Trophoblast cell (in vitro differentiated cells and primary cell): ENCODE results near the gene CXCR5. TPM values are rescaled to one million over a fixed set of nuclear protein-coding genes. Genes with fewer than 3 reads are reported as not detected.

Source experiments
- DNase-seq, 2 donors: peaks; one replicate each; pipeline ENCODE4 v3.0.0-alpha.2; 2016
- H2AFZ ChIP-seq: 2 replicates; pipeline ENCODE4 v1.6.1; 2013; ENCODE audit warnings: low read length, moderate library complexity, mild to moderate bottlenecking; ENCODE audit not compliant: insufficient read depth, poor library complexity
- H2AK5ac ChIP-seq: 2 replicates; pipeline ENCODE4 v1.6.1; 2013; ENCODE audit warnings: mild to moderate bottlenecking, low read length
- H2BK120ac ChIP-seq: 2 replicates; pipeline ENCODE4 v1.6.1; 2013; ENCODE audit warnings: low read length, mild to moderate bottlenecking, moderate library complexity; ENCODE audit not compliant: insufficient read depth, poor library complexity
- H2BK12ac ChIP-seq: 2 replicates; pipeline ENCODE4 v1.6.1; 2013; ENCODE audit warnings: mild to moderate bottlenecking, low read length, moderate library complexity
- H2BK5ac ChIP-seq: 2 replicates; pipeline ENCODE4 v1.6.1; 2013; ENCODE audit warnings: low read length, low read depth, moderate library complexity, mild to moderate bottlenecking; ENCODE audit not compliant: poor library complexity
- H3K14ac ChIP-seq: 2 replicates; pipeline ENCODE4 v1.6.1; 2013; ENCODE audit warnings: mild to moderate bottlenecking, low read length
- H3K18ac ChIP-seq: 2 replicates; pipeline ENCODE4 v1.6.1; 2013; ENCODE audit warnings: mild to moderate bottlenecking, low read length
- H3K23ac ChIP-seq: 2 replicates; pipeline ENCODE4 v1.6.1; 2013; ENCODE audit warnings: low read length
- H3K27ac ChIP-seq: 2 replicates; pipeline ENCODE4 v1.5.1; 2013; ENCODE audit warnings: low read depth, mild to moderate bottlenecking, inconsistent platforms, low read length, moderate library complexity
- H3K27me3 ChIP-seq: 2 replicates; pipeline ENCODE4 v1.6.1; 2013; ENCODE audit warnings: inconsistent platforms, mild to moderate bottlenecking, low read length, moderate library complexity; ENCODE audit not compliant: insufficient read depth
- H3K36me3 ChIP-seq, 2 experiments: 1 replicate in 1 of 2; 2 replicates in 1 of 2; pipeline ENCODE4 v1.6.1; 2013; ENCODE audit warnings: low read length in 2 of 2, mild to moderate bottlenecking in 2 of 2, moderate library complexity in 1 of 2; ENCODE audit not compliant: insufficient read depth in 2 of 2, control insufficient read depth in 1 of 2
- H3K4ac ChIP-seq: 2 replicates; pipeline ENCODE4 v1.6.1; 2013; ENCODE audit warnings: low read depth, mild to moderate bottlenecking, low read length, moderate library complexity
- H3K4me1 ChIP-seq, 2 experiments: 1 replicate in 1 of 2; 2 replicates in 1 of 2; pipeline ENCODE4 v1.6.1; 2013; ENCODE audit warnings: low read length in 2 of 2, mild to moderate bottlenecking in 2 of 2, moderate library complexity in 1 of 2; ENCODE audit not compliant: insufficient read depth in 2 of 2, control insufficient read depth in 1 of 2
- H3K4me2 ChIP-seq: 2 replicates; pipeline ENCODE4 v1.6.1; 2013; ENCODE audit warnings: inconsistent platforms, mild to moderate bottlenecking, low read length, moderate library complexity
- H3K4me3 ChIP-seq: 2 replicates; pipeline ENCODE4 v1.5.1; 2013; ENCODE audit warnings: mild to moderate bottlenecking, low read depth, low read length, inconsistent platforms
- H3K79me1 ChIP-seq: one replicate; pipeline ENCODE4 v1.6.1; 2013; ENCODE audit warnings: low read length
- H3K79me2 ChIP-seq: 2 replicates; pipeline ENCODE4 v1.6.1; 2013; ENCODE audit warnings: low read length, mild to moderate bottlenecking; ENCODE audit not compliant: control insufficient read depth, insufficient read depth, poor library complexity
- H3K9ac ChIP-seq: 2 replicates; pipeline ENCODE4 v1.6.1; 2013; ENCODE audit warnings: mild to moderate bottlenecking, low read length
- H3K9me3 ChIP-seq: 2 replicates; pipeline ENCODE4 v1.6.1; 2013; ENCODE audit warnings: low read depth, mild to moderate bottlenecking, control low read depth, inconsistent platforms, low read length; ENCODE audit not compliant: insufficient read depth
- H4K12ac ChIP-seq: 2 replicates; pipeline ENCODE4 v1.6.1; 2013; ENCODE audit warnings: low read depth, mild to moderate bottlenecking, low read length, moderate library complexity
- H4K8ac ChIP-seq: 2 replicates; pipeline ENCODE4 v1.6.1; 2013; ENCODE audit warnings: low read depth, mild to moderate bottlenecking, low read length, moderate library complexity
- H4K91ac ChIP-seq: one replicate; pipeline ENCODE4 v1.6.1; 2013; ENCODE audit warnings: low read depth, mild to moderate bottlenecking, low read length, moderate library complexity
- WGBS: extraction: QIAGEN DNeasy Blood & Tissue Kit; methylation state at CpG from one replicate; pipeline ENCODE4 v1.1.7; 2013; ENCODE audit warnings: missing lambda C conversion rate; ENCODE audit not compliant: insufficient read length, insufficient coverage; ENCODE audit errors: extremely low coverage; 5-methylcytosine and 5-hydroxymethylcytosine counted together
- polyA plus RNA-seq: library from polyadenylated mRNA; stranded (reverse); fragments of 200-250 nt; gene quantifications from 2 replicates; pipeline ENCODE4 v1.2.3, GENCODE V29; 2013

Gene CXCR5
- 0.03 and 0.06 TPM in 2 replicates for polyA plus RNA-seq

GRCh38 chr11:118883368-118884071, at the start of gene CXCR5:
TSS of gene CXCR5 (plus strand) at chr11:118883892. CDS start at chr11:118883942, 50 bp downstream.
- H3K79me2 ChIP-seq = peaks cover 2% of the 10 kb centered on the region
- no peak within 1 kb of the TSS for H2AFZ ChIP-seq
- H3K18ac ChIP-seq = no peak within 1 kb of the TSS
- no peak within 1 kb of the TSS for H3K27ac ChIP-seq
- H4K12ac ChIP-seq = no peak within 1 kb of the TSS
- H4K91ac ChIP-seq = peak within 1 kb of the TSS; percentile 0
- no peak within 1 kb of the TSS for H3K14ac ChIP-seq
- peaks cover 24% of the 10 kb centered on the region for H3K79me1 ChIP-seq
- DNase-seq = peak in 1 of 2 donors; percentile 18
- no peak within 1 kb of the TSS for H3K4ac ChIP-seq
- no peak within 1 kb of the TSS for H2BK120ac ChIP-seq
- no peak within 1 kb of the TSS for H3K4me2 ChIP-seq
- H3K4me1 ChIP-seq = peaks cover 25 to 27% of the 10 kb centered on the region in 2 experiments
- WGBS = no CpG with 5 or more reads among the region's 16 CpGs
- no peak within 1 kb of the TSS for H3K4me3 ChIP-seq
- peak within 1 kb of the TSS; percentile 27 for H2BK12ac ChIP-seq
- H3K36me3 ChIP-seq = no peaks in the 10 kb centered on the region
- H3K9ac ChIP-seq = no peak within 1 kb of the TSS
- H2BK5ac ChIP-seq = no peak within 1 kb of the TSS
- no peak within 1 kb of the TSS for H2AK5ac ChIP-seq
- no peaks in the 10 kb centered on the region for H3K27me3 ChIP-seq
- no peaks in the 10 kb centered on the region for H3K9me3 ChIP-seq
- H3K23ac ChIP-seq = no peak within 1 kb of the TSS
- H4K8ac ChIP-seq = no peak within 1 kb of the TSS

- H3K4me3 ChIP-seq = no peak overlapping the region
- H3K36me3 ChIP-seq = no peaks in the 10 kb centered on the region
- H3K79me1 ChIP-seq = no peaks in the 10 kb centered on the region
- no peak overlapping the region for H2AK5ac ChIP-seq
- no peaks in the 10 kb centered on the region for H3K9me3 ChIP-seq
- no peaks in the 10 kb centered on the region for H3K79me2 ChIP-seq
- no peaks in the 10 kb centered on the region for H3K4me1 ChIP-seq
- no peaks in the 10 kb centered on the region for H3K27me3 ChIP-seq
- H3K27ac ChIP-seq = no peak overlapping the region
- H3K4me2 ChIP-seq = no peak overlapping the region
- no peak overlapping the region for H4K12ac ChIP-seq
- H3K14ac ChIP-seq = no peak overlapping the region
- WGBS = 100% methylated on average over 1 of the region's 6 CpGs
- no peak overlapping the region for H3K4ac ChIP-seq
- no peak overlapping the region for H2BK12ac ChIP-seq
- no peak overlapping the region for H2BK5ac ChIP-seq
- H2BK120ac ChIP-seq = no peak overlapping the region
- no peak overlapping the region for H4K8ac ChIP-seq
- H3K18ac ChIP-seq = no peak overlapping the region
- H3K9ac ChIP-seq = no peak overlapping the region
- no peak overlapping the region for H3K23ac ChIP-seq
- no peak overlapping the region for H4K91ac ChIP-seq
- no peak overlapping the region for H2AFZ ChIP-seq
- DNase-seq = peak in 1 of 2 donors; percentile 5
Observed at GRCh38 chr11:118834427-118835028, 49.2 kb upstream of the CXCR5 start.

- Histone ChIP-seq H3K79me1 (no peaks in the 10 kb centered on the region), H2BK12ac (no peak overlapping the region), H3K4me1 (no peaks in the 10 kb centered on the region), H4K8ac (no peak overlapping the region), H3K79me2 (no peaks in the 10 kb centered on the region), H3K4ac (no peak overlapping the region), H4K91ac (no peak overlapping the region), H3K23ac (no peak overlapping the region), H3K9ac (no peak overlapping the region), H3K9me3 (no peaks in the 10 kb centered on the region), H2AFZ (no peak overlapping the region), H2BK120ac (no peak overlapping the region), H3K4me3 (no peak overlapping the region), H2AK5ac (no peak overlapping the region), H4K12ac (no peak overlapping the region), H3K18ac (no peak overlapping the region), H3K36me3 (no peaks in the 10 kb centered on the region), H3K27me3 (no peaks in the 10 kb centered on the region), H3K14ac (no peak overlapping the region), H2BK5ac (no peak overlapping the region), H3K4me2 (no peak overlapping the region), H3K27ac (no peak overlapping the region)
- DNase-seq = no peak
- no CpG with 5 or more reads among the region's 8 CpGs for WGBS
Observed at GRCh38 chr11:118837868-118838267, 45.8 kb upstream of the CXCR5 start.

- H3K27me3 ChIP-seq = no peaks in the 10 kb centered on the region
- H3K18ac ChIP-seq = no peak overlapping the region
- no peaks in the 10 kb centered on the region for H3K9me3 ChIP-seq
- no peak overlapping the region for H3K9ac ChIP-seq
- H2AK5ac ChIP-seq = no peak overlapping the region
- no peak overlapping the region for H3K4me2 ChIP-seq
- no peak overlapping the region for H4K91ac ChIP-seq
- no peak overlapping the region for H4K12ac ChIP-seq
- no peaks in the 10 kb centered on the region for H3K79me2 ChIP-seq
- no peak for DNase-seq
- H3K4me3 ChIP-seq = no peak overlapping the region
- H3K14ac ChIP-seq = no peak overlapping the region
- no peaks in the 10 kb centered on the region for H3K4me1 ChIP-seq
- no peak overlapping the region for H4K8ac ChIP-seq
- no peak overlapping the region for H2AFZ ChIP-seq
- H3K23ac ChIP-seq = no peak overlapping the region
- no peak overlapping the region for H2BK5ac ChIP-seq
- H3K36me3 ChIP-seq = no peaks in the 10 kb centered on the region
- H3K4ac ChIP-seq = no peak overlapping the region
- no peak overlapping the region for H2BK120ac ChIP-seq
- no peak overlapping the region for H3K27ac ChIP-seq
- H3K79me1 ChIP-seq = no peaks in the 10 kb centered on the region
- no CpG with 5 or more reads among the region's 4 CpGs for WGBS
- H2BK12ac ChIP-seq = no peak overlapping the region
Observed at GRCh38 chr11:118838905-118839553, 44.7 kb upstream of the CXCR5 start.
